GM23338 (cell line): ENCODE results near the gene TMEM143. TPM values are rescaled to one million over a fixed set of nuclear protein-coding genes. Genes with fewer than 3 reads are reported as not detected.

Source experiments
- ATAC-seq: fragments of 200-7000 bp; cut with Tn5 transposase; 3 replicates; pipeline ENCODE4 v1.9.1; 2020
- DNase-seq: peaks from one replicate; pipeline ENCODE4 v3.0.0-alpha.2; 2015; ENCODE audit warnings: low spot score
- H2AFZ ChIP-seq: fragments of 200-600 bp; sonication (generic); 2 replicates; pipeline ENCODE4 v1.8.0; 2016; ENCODE audit warnings: antibody characterized with exemption, mild to moderate bottlenecking, moderate library complexity
- H3F3A ChIP-seq: fragments of 200-600 bp; sonication (generic); replicated peaks from 2 replicates; pipeline ENCODE4 v1.8.0; 2017; ENCODE audit warnings: antibody characterized with exemption, mixed run types, low read depth
- H3K27ac ChIP-seq: fragments of 200-600 bp; sonication (generic); 2 replicates; pipeline ENCODE4 v1.6.1; 2016; ENCODE audit warnings: low read depth
- H3K27me3 ChIP-seq: fragments of 200-600 bp; sonication (generic); 2 replicates; pipeline ENCODE4 v1.8.0; 2016; ENCODE audit warnings: mild to moderate bottlenecking, mixed run types, moderate library complexity; ENCODE audit not compliant: insufficient read depth
- H3K36me3 ChIP-seq: fragments of 200-600 bp; sonication (generic); 2 replicates; pipeline ENCODE4 v1.8.0; 2016; ENCODE audit warnings: mild to moderate bottlenecking; ENCODE audit not compliant: insufficient read depth
- H3K4me1 ChIP-seq: fragments of 200-600 bp; sonication (generic); 2 replicates; pipeline ENCODE4 v1.8.0; 2016; ENCODE audit warnings: mild to moderate bottlenecking, moderate library complexity; ENCODE audit not compliant: insufficient read depth
- H3K4me2 ChIP-seq: fragments of 200-600 bp; sonication (generic); 2 replicates; pipeline ENCODE4 v1.7.1; 2017; ENCODE audit warnings: mixed run types
- H3K4me3 ChIP-seq: fragments of 200-600 bp; sonication (generic); 2 replicates; pipeline ENCODE4 v1.6.1; 2016; ENCODE audit warnings: mixed run types
- H3K79me2 ChIP-seq: fragments of 200-600 bp; sonication (generic); replicated peaks from 2 replicates; pipeline ENCODE4 v1.8.0; 2017; ENCODE audit warnings: mild to moderate bottlenecking; ENCODE audit not compliant: insufficient read depth
- H3K9me2 ChIP-seq: fragments of 200-600 bp; sonication (generic); 2 replicates; pipeline ENCODE4 v1.8.0; 2017; ENCODE audit not compliant: insufficient read depth
- H4K20me1 ChIP-seq: fragments of 200-600 bp; sonication (generic); replicated peaks from 2 replicates; pipeline ENCODE4 v1.8.0; 2017; ENCODE audit warnings: mild to moderate bottlenecking; ENCODE audit not compliant: insufficient read depth
- H3K27ac Mint-ChIP-seq: 2 replicates; pipeline ENCODE4 v1.8.0; 2020; ENCODE audit warnings: inconsistent platforms, mild to moderate bottlenecking, moderate library complexity, mixed read lengths
- H3K27me3 Mint-ChIP-seq: 3 replicates; pipeline ENCODE4 v1.8.0; 2022; ENCODE audit warnings: low read depth, mild to moderate bottlenecking, moderate library complexity, mixed read lengths, inconsistent platforms; ENCODE audit not compliant: insufficient read depth, poor library complexity
- H3K36me3 Mint-ChIP-seq: 3 replicates; pipeline ENCODE4 v1.8.0; 2021; ENCODE audit warnings: low read depth, mild to moderate bottlenecking, inconsistent platforms, moderate library complexity, mixed read lengths
- H3K4me1 Mint-ChIP-seq: 3 replicates; pipeline ENCODE4 v1.8.0; 2020; ENCODE audit warnings: mild to moderate bottlenecking, inconsistent platforms, mixed read lengths
- H3K4me3 Mint-ChIP-seq: 3 replicates; pipeline ENCODE4 v1.8.0; 2021; ENCODE audit warnings: moderate library complexity, mild to moderate bottlenecking, inconsistent platforms, mixed read lengths
- H3K9me3 Mint-ChIP-seq: 3 replicates; pipeline ENCODE4 v1.8.0; 2020; ENCODE audit warnings: moderate library complexity, mild to moderate bottlenecking, inconsistent platforms, mixed read lengths
- CREB1 ChIP-seq: fragments of 250-450 bp; sonication (Bioruptor Pico); IDR thresholded peaks from 2 replicates; pipeline ENCODE4 v1.5.0; 2020; ENCODE audit warnings: low read depth, mild to moderate bottlenecking, moderate library complexity
- ETS1 ChIP-seq: IDR thresholded peaks from 2 replicates; pipeline ENCODE4 v1.6.1; 2016; ENCODE audit warnings: antibody characterized with exemption
- EZH2 ChIP-seq: fragments of 200-600 bp; sonication (generic); IDR thresholded peaks from one replicate; pipeline ENCODE4 v1.8.0; 2017; ENCODE audit warnings: antibody characterized with exemption, mild to moderate bottlenecking, low read depth; ENCODE audit not compliant: unreplicated experiment
- EZH2phosphoT487 ChIP-seq: fragments of 200-600 bp; sonication (generic); IDR thresholded peaks from one replicate; pipeline ENCODE4 v1.8.1; 2018; ENCODE audit warnings: antibody characterized with exemption; ENCODE audit not compliant: unreplicated experiment
- JUNB ChIP-seq: IDR thresholded peaks from one replicate; pipeline ENCODE4 v1.6.1; 2016; ENCODE audit warnings: antibody characterized with exemption; ENCODE audit not compliant: unreplicated experiment
- NANOG ChIP-seq: IDR thresholded peaks from 2 replicates; pipeline ENCODE4 v1.6.1; 2016; ENCODE audit warnings: antibody characterized with exemption, borderline replicate concordance
- POLR2AphosphoS5 ChIP-seq: IDR thresholded peaks from 2 replicates; pipeline ENCODE4 v1.6.1; 2016; ENCODE audit warnings: antibody characterized with exemption, low read depth
- STAT1 ChIP-seq: IDR thresholded peaks from one replicate; pipeline ENCODE4 v1.6.1; 2016; ENCODE audit warnings: antibody characterized with exemption; ENCODE audit not compliant: unreplicated experiment
- ZNF114 ChIP-seq: fragments of 250-450 bp; sonication (Bioruptor Pico); IDR thresholded peaks from 2 replicates; pipeline ENCODE4 v1.5.0; 2020; ENCODE audit warnings: mild to moderate bottlenecking, moderate library complexity
- ZNF331 ChIP-seq: fragments of 250-450 bp; sonication (Bioruptor Pico); IDR thresholded peaks from 2 replicates; pipeline ENCODE4 v1.5.0; 2020; ENCODE audit warnings: low read depth, mild to moderate bottlenecking, moderate library complexity
- ZNF462 ChIP-seq: fragments of 250-450 bp; sonication (Bioruptor Pico); IDR thresholded peaks from 2 replicates; pipeline ENCODE4 v1.5.0; 2020; ENCODE audit warnings: mild to moderate bottlenecking, moderate library complexity
- polyA plus RNA-seq: library from polyadenylated mRNA; unstranded; fragments of >200 nt; fragmentation: Nextera tagmentation; extraction: Ambion mirVana; gene quantifications from 2 replicates; pipeline ENCODE4 v1.2.1, GENCODE V29; 2016
- total RNA-seq: library from RNA; depleted of rRNA; stranded (reverse); fragments of >200 nt; shearing (Covaris generic); gene quantifications from 2 replicates; pipeline ENCODE4 v1.2.3, GENCODE V29; 2014
- TF ChIP-seq, protein P1 (sequence below), 2 experiments: fragments of 200-600 bp in 1 of 2; sonication (generic) in 1 of 2; conservative IDR thresholded peaks; 2 replicates each; pipeline versions ENCODE4 v1.5.1 to v1.6.1; 2016 to 2017; ENCODE audit warnings: antibody characterized with exemption in 2 of 2, low read depth in 2 of 2, mild to moderate bottlenecking in 2 of 2, moderate library complexity in 1 of 2

TMEM143 gene
- total and polyA plus RNA-seq, 2 experiments from 2014 or later, result 12.8 to 15.0 TPM

DNA sequence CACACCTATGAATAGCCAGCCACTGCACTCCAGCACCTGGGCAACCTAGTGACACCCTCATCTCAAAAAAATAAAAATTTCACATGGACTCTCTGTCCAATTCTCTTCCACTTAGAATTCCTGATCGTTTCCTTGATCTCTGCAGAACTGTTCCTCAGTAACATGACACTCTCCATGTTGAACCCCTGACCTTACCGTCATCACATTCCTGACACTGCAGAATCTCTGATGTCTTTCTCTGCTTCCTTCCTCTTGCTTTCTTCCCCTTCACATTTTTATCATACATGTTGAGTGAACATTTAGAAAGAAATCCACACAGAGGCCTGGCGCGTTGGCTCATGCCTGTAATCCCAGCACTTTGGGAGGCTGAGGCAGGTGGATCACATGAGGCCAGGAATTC is 78.8 kb downstream of the TMEM143 start:
- Histone ChIP-seq H3K4me3 (no peak overlapping the region), H4K20me1 (peaks cover 10% of the 10 kb centered on the region; the same call in 1 of the 2 replicates), H3K27me3 (no peaks in the 10 kb centered on the region), H3K4me1 (peaks cover 8% of the 10 kb centered on the region; the same call in 1 of the 2 replicates), H3F3A (peaks cover 17% of the 10 kb centered on the region; the same call in 1 of the 2 replicates), H3K4me2 (no peak overlapping the region), H3K9me2 (no peaks in the 10 kb centered on the region), H3K27ac (no peak overlapping the region), H2AFZ (no peak overlapping the region), H3K79me2 (0 out of 2 replicates have a peak, but pooled peaks cover 5% of the 10 kb centered on the region), H3K36me3 (peaks cover 43% of the 10 kb centered on the region)
- no peak for TF ChIP-seq STAT1
- Mint-ChIP-seq H3K27me3 (peaks cover 4% of the 10 kb centered on the region), H3K27ac (no peak overlapping the region), H3K9me3 (peaks cover 7% of the 10 kb centered on the region), H3K4me3 (no peak overlapping the region), H3K4me1 (peaks cover 9% of the 10 kb centered on the region; the same call in 2 of the 3 replicates), H3K36me3 (peaks cover 85% of the 10 kb centered on the region)
- no peak for DNase-seq
- no peak for ATAC-seq

- Mint-ChIP-seq H3K9me3 (peaks cover 7% of the 10 kb centered on the region), H3K36me3 (peaks cover 84% of the 10 kb centered on the region), H3K27ac (0 out of 2 replicates have a peak overlapping the region, but pooled peaks have one; percentile 39), H3K4me1 (peaks cover 3% of the 10 kb centered on the region; the same call in 2 of the 3 replicates), H3K4me3 (no peak overlapping the region), H3K27me3 (peaks cover 4% of the 10 kb centered on the region)
- Histone ChIP-seq H3K27ac (no peak overlapping the region), H3K4me2 (no peak overlapping the region), H3K4me3 (no peak overlapping the region), H3F3A (peaks cover 7% of the 10 kb centered on the region; the same call in 1 of the 2 replicates), H3K36me3 (peaks cover 43% of the 10 kb centered on the region), H4K20me1 (peaks cover 10% of the 10 kb centered on the region; the same call in 1 of the 2 replicates), H3K27me3 (no peaks in the 10 kb centered on the region), H3K9me2 (no peaks in the 10 kb centered on the region), H2AFZ (no peak overlapping the region), H3K4me1 (no peaks in the 10 kb centered on the region; the same call in 1 of the 2 replicates), H3K79me2 (peaks cover 7% of the 10 kb centered on the region)
- DNase-seq (no peak), ATAC-seq (no peak)
- no peak for TF ChIP-seq STAT1
- TF ChIP-seq EZH2, result no peak
- TF ChIP-seq JUNB, result no peak
- TF ChIP-seq, protein P1, sequence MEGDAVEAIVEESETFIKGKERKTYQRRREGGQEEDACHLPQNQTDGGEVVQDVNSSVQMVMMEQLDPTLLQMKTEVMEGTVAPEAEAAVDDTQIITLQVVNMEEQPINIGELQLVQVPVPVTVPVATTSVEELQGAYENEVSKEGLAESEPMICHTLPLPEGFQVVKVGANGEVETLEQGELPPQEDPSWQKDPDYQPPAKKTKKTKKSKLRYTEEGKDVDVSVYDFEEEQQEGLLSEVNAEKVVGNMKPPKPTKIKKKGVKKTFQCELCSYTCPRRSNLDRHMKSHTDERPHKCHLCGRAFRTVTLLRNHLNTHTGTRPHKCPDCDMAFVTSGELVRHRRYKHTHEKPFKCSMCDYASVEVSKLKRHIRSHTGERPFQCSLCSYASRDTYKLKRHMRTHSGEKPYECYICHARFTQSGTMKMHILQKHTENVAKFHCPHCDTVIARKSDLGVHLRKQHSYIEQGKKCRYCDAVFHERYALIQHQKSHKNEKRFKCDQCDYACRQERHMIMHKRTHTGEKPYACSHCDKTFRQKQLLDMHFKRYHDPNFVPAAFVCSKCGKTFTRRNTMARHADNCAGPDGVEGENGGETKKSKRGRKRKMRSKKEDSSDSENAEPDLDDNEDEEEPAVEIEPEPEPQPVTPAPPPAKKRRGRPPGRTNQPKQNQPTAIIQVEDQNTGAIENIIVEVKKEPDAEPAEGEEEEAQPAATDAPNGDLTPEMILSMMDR (conservative IDR thresholded peaks at IDR 0.05; ENCODE audit: low read depth in 2 of 2), result no peak
- TF ChIP-seq NANOG, result no peak
- TF ChIP-seq ZNF331 (CRISPR knock-in tag), result no peak
- no peak for TF ChIP-seq POLR2AphosphoS5
- TF ChIP-seq ZNF114 (CRISPR knock-in tag), result no peak
- TF ChIP-seq ZNF462, result no peak
- TF ChIP-seq CREB1 (CRISPR knock-in tag), result no peak
- TF ChIP-seq ETS1, result no peak
- TF ChIP-seq EZH2phosphoT487, result no peak
These were observed 79.8 kb downstream of the TMEM143 start for GRCh38 chr19:48283908-48284307.
